HEK293T (cell line): ENCODE results near the gene SARS1.
A peak's percentile ranks its signal among the peaks of the same experiment; 100 is the strongest.

ENCODE experiments used
- ARNT ChIP-seq: fragments of 450-650 bp; IDR thresholded peaks from 2 replicates; pipeline ENCODE4 v1.6.1; 2017; ENCODE audit warnings: mild to moderate bottlenecking
- BHLHE40 ChIP-seq: fragments of 450-650 bp; IDR thresholded peaks from 2 replicates; pipeline ENCODE4 v1.6.1; 2016; ENCODE audit warnings: mild to moderate bottlenecking, moderate library complexity, borderline replicate concordance
- CTBP1 ChIP-seq: fragments of 450-650 bp; IDR thresholded peaks from 2 replicates; pipeline ENCODE4 v1.6.1; 2016; ENCODE audit warnings: borderline replicate concordance
- ELF4 ChIP-seq: fragments of 450-650 bp; IDR thresholded peaks from 2 replicates; pipeline ENCODE4 v1.6.1; 2017; ENCODE audit warnings: antibody characterized with exemption
- FOXA1 ChIP-seq: fragments of 450-650 bp; IDR thresholded peaks from 2 replicates; pipeline ENCODE4 v1.6.1; 2016; ENCODE audit warnings: mild to moderate bottlenecking
- FOXK2 ChIP-seq: fragments of 450-650 bp; IDR thresholded peaks from 2 replicates; pipeline ENCODE4 v1.6.1; 2016; ENCODE audit warnings: mild to moderate bottlenecking
- FOXM1 ChIP-seq: fragments of 450-650 bp; IDR thresholded peaks from 2 replicates; pipeline ENCODE4 v1.6.1; 2017; ENCODE audit warnings: mild to moderate bottlenecking, borderline replicate concordance
- HDGF ChIP-seq: fragments of 450-650 bp; IDR thresholded peaks from 2 replicates; pipeline ENCODE4 v1.6.1; 2017; ENCODE audit warnings: antibody characterized with exemption, borderline replicate concordance
- L3MBTL2 ChIP-seq: fragments of 450-650 bp; conservative IDR thresholded peaks from 2 replicates; pipeline ENCODE4 v1.6.1; 2016; ENCODE audit warnings: mild to moderate bottlenecking
- NFRKB ChIP-seq: fragments of 450-650 bp; IDR thresholded peaks from 2 replicates; pipeline ENCODE4 v1.6.1; 2016; ENCODE audit warnings: mild to moderate bottlenecking, moderate library complexity
- SP1 ChIP-seq: fragments of 450-650 bp; IDR thresholded peaks from 2 replicates; pipeline ENCODE4 v1.6.1; 2017
- SUZ12 ChIP-seq: fragments of 450-650 bp; IDR thresholded peaks from 2 replicates; pipeline ENCODE4 v1.6.1; 2016; ENCODE audit warnings: mild to moderate bottlenecking
- ZNF384 ChIP-seq: fragments of 450-650 bp; IDR thresholded peaks from 2 replicates; pipeline ENCODE4 v1.6.1; 2016
- TF ChIP-seq, protein P1 (sequence below): fragments of 450-650 bp; IDR thresholded peaks from 2 replicates; pipeline ENCODE4 v1.6.1; 2016

DNA sequence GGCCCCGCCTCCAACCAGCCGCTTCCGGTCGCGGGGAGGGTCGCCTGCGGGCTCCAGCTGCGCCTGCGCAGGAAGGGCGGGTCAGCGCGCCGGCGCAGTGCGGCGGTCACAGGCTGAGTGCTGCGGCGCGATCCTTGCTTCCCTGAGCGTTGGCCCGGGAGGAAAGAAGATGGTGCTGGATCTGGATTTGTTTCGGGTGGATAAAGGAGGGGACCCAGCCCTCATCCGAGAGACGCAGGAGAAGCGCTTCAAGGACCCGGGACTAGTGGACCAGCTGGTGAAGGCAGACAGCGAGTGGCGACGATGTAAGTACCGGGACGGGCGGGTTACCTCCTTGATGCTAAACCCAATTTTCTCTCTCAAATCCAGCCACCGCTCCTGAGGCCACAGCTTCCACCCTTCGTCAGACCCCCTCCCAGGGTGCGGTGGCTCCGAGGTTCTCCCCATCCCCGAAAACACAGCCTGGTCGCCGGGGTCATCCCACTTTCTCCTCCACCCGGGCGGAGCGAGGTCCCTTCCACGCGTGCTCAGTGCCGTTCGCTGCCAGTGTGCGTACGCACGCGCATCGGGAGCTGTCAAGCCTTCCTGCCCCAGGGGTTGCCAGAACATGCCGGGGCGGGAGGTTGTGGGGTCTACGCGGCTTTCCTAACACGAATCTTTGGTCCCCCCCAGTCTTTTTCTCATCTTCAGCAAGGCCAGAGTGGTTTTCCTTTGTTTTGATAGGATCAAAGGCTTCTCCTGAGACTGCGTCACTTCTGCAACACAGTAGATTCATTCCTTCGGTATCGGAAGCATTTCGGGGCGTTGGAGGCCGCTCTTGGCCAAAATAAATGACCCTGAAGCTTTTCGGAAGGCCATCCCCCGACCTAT is at the start of gene SARS1:
- TF ChIP-seq SP1 (no peak), ZNF384 (no peak), FOXM1 (no peak), ARNT (no peak), ELF4 (peak; percentile 61; the same call in 1 of the 2 replicates), FOXA1 (no peak), BHLHE40 (no peak), SUZ12 (no peak), FOXK2 (no peak), L3MBTL2 (peak; percentile 59), NFRKB (no peak), CTBP1 (no peak), HDGF (no peak)
- TF ChIP-seq, protein P1, sequence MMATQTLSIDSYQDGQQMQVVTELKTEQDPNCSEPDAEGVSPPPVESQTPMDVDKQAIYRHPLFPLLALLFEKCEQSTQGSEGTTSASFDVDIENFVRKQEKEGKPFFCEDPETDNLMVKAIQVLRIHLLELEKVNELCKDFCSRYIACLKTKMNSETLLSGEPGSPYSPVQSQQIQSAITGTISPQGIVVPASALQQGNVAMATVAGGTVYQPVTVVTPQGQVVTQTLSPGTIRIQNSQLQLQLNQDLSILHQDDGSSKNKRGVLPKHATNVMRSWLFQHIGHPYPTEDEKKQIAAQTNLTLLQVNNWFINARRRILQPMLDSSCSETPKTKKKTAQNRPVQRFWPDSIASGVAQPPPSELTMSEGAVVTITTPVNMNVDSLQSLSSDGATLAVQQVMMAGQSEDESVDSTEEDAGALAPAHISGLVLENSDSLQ = no peak
